Measurements from ENCODE around the gene PTH1R.

The PTH1R gene

GRCh38 chr3:46917257-46917656, 39.7 kb downstream of the PTH1R start:
- TF ChIP-seq EZH2phosphoT487 (IDR thresholded peaks at IDR 0.05; ENCODE audit: borderline replicate concordance, low read length) (no peak), CTCF (IDR thresholded peaks at IDR 0.05; ENCODE audit: low read depth, low read length, poor library complexity, severe bottlenecking) (no peak)
- no peaks in the 10 kb centered on the region for H3K79me2 ChIP-seq (ENCODE audit: control insufficient read depth, low read length)
- no peak overlapping the region for H3K27ac ChIP-seq (ENCODE audit: low read depth, low read length)
- H3K27me3 ChIP-seq (ENCODE audit: control insufficient read depth, low read length): no peaks in the 10 kb centered on the region
- H3K36me3 ChIP-seq (ENCODE audit: control insufficient read depth, low read length): peaks cover 50% of the 10 kb centered on the region
- H3K9me3 ChIP-seq (ENCODE audit: control insufficient read depth, insufficient read depth, low read length): no peaks in the 10 kb centered on the region
- H3F3A ChIP-seq (ENCODE audit: control insufficient read depth, insufficient read depth): peaks cover 14% of the 10 kb centered on the region
- H3K9me2 ChIP-seq (replicated peaks; ENCODE audit: control insufficient read depth, low read length): no peaks in the 10 kb centered on the region
- no peaks in the 10 kb centered on the region for H3K4me1 ChIP-seq (ENCODE audit: control insufficient read depth, low read length)
- no peak overlapping the region for H3K4me3 ChIP-seq (ENCODE audit: low read length)
- H3K4me2 ChIP-seq (ENCODE audit: low read length): no peak overlapping the region
- no peaks in the 10 kb centered on the region for H4K20me1 ChIP-seq (ENCODE audit: control insufficient read depth, insufficient read depth, low read depth, low read length)

GRCh38 chr3:46918202-46918601, 40.7 kb downstream of the PTH1R start:
- peaks cover 11% of the 10 kb centered on the region for H3F3A ChIP-seq (ENCODE audit: control insufficient read depth, insufficient read depth)
- no peak overlapping the region for H3K27ac ChIP-seq (ENCODE audit: low read depth, low read length)
- peaks cover 5% of the 10 kb centered on the region for H3K79me2 ChIP-seq (ENCODE audit: control insufficient read depth, low read length)
- no peaks in the 10 kb centered on the region for H3K9me3 ChIP-seq (ENCODE audit: control insufficient read depth, insufficient read depth, low read length)
- H3K27me3 ChIP-seq (ENCODE audit: control insufficient read depth, low read length): no peaks in the 10 kb centered on the region
- H3K36me3 ChIP-seq (ENCODE audit: control insufficient read depth, low read length): peaks cover 60% of the 10 kb centered on the region
- no peak overlapping the region for H3K4me3 ChIP-seq (ENCODE audit: low read length)
- H3K4me2 ChIP-seq (ENCODE audit: low read length): no peak overlapping the region
- H3K9me2 ChIP-seq (replicated peaks; ENCODE audit: control insufficient read depth, low read length): no peaks in the 10 kb centered on the region
- peaks cover 2% of the 10 kb centered on the region; the same call in 1 of the 2 replicates for H4K20me1 ChIP-seq (ENCODE audit: control insufficient read depth, insufficient read depth, low read depth, low read length)
- H3K4me1 ChIP-seq (ENCODE audit: control insufficient read depth, low read length): no peaks in the 10 kb centered on the region
- TF ChIP-seq EZH2phosphoT487 (IDR thresholded peaks at IDR 0.05; ENCODE audit: borderline replicate concordance, low read length) (no peak), CTCF (IDR thresholded peaks at IDR 0.05; ENCODE audit: low read depth, low read length, poor library complexity, severe bottlenecking) (no peak)

- Histone ChIP-seq H3K4me2 (ENCODE audit: low read length) (no peak overlapping the region), H3K79me2 (ENCODE audit: control insufficient read depth, low read length) (peaks cover 8% of the 10 kb centered on the region), H4K20me1 (ENCODE audit: control insufficient read depth, insufficient read depth, low read depth, low read length) (peaks cover 4% of the 10 kb centered on the region; the same call in 1 of the 2 replicates), H3K4me1 (ENCODE audit: control insufficient read depth, low read length) (peaks cover under 1% of the 10 kb centered on the region), H3K9me2 (replicated peaks; ENCODE audit: control insufficient read depth, low read length) (no peaks in the 10 kb centered on the region), H3K36me3 (ENCODE audit: control insufficient read depth, low read length) (peaks cover 63% of the 10 kb centered on the region), H3K4me3 (ENCODE audit: low read length) (no peak overlapping the region), H3F3A (ENCODE audit: control insufficient read depth, insufficient read depth) (peaks cover 11% of the 10 kb centered on the region), H3K27ac (ENCODE audit: low read depth, low read length) (no peak overlapping the region), H3K9me3 (ENCODE audit: control insufficient read depth, insufficient read depth, low read length) (no peaks in the 10 kb centered on the region), H3K27me3 (ENCODE audit: control insufficient read depth, low read length) (no peaks in the 10 kb centered on the region)
- TF ChIP-seq EZH2phosphoT487 (IDR thresholded peaks at IDR 0.05; ENCODE audit: borderline replicate concordance, low read length) (no peak), CTCF (IDR thresholded peaks at IDR 0.05; ENCODE audit: low read depth, low read length, poor library complexity, severe bottlenecking) (no peak)
Measured at GRCh38 chr3:46918634-46919033, 41.1 kb downstream of the PTH1R start.
